ENCODE measurements around the gene ZNF606.

GRCh38 chr19:58044391-58044790, 41.8 kb upstream of the ZNF606 start:
- TF ChIP-seq CTCF (IDR thresholded peaks at IDR 0.05; ENCODE audit: low read depth, low read length, poor library complexity, severe bottlenecking) (no peak), EZH2phosphoT487 (IDR thresholded peaks at IDR 0.05; ENCODE audit: borderline replicate concordance, low read length) (no peak)
